Activated CD4-positive, alpha-beta T cell treated with anti-CD3 and anti-CD28 coated beads for 24 hours (primary cell): ENCODE measurements around the gene FAM117A.
"Not testable (repeated sequence)": the region's sequence is repeated elsewhere in the genome, so short reads cannot be mapped to it uniquely, and the experiment has no call there.

Experiments used
- DNase-seq, 2 donors: peaks; one replicate each; pipeline ENCODE4 v3.0.0-alpha.2; 2020; ENCODE audit warnings: low read depth in 2 of 2

Gene FAM117A

GRCh38 chr17:49762151-49762941 lies 1.6 kb downstream of the FAM117A start:
- no peak for DNase-seq

GRCh38 chr17:49760932-49761558 lies 2.9 kb downstream of the FAM117A start:
- DNase-seq: no peak

- no peak for DNase-seq
These were observed 3.6 kb downstream of the FAM117A start for GRCh38 chr17:49760296-49760695.

- DNase-seq: no peak
These were observed 4.7 kb downstream of the FAM117A start for GRCh38 chr17:49759203-49759602.

- DNase-seq: not testable (repeated sequence)
These were observed 5.4 kb downstream of the FAM117A start for GRCh38 chr17:49758464-49759010.

- DNase-seq: no peak
These were observed 6.7 kb downstream of the FAM117A start for GRCh38 chr17:49757151-49757777.

- no peak for DNase-seq
These were observed 7.4 kb downstream of the FAM117A start for GRCh38 chr17:49756323-49757150.

GRCh38 chr17:49755663-49756283 lies 8.2 kb downstream of the FAM117A start:
- DNase-seq: no peak

- no peak for DNase-seq
These were observed 10.0 kb downstream of the FAM117A start for GRCh38 chr17:49753959-49754391.

- DNase-seq: no peak
These were observed 11.4 kb downstream of the FAM117A start for GRCh38 chr17:49752508-49752907.

- DNase-seq: no peak
These were observed 14.2 kb downstream of the FAM117A start for GRCh38 chr17:49749730-49750129.

- peak; percentile 20 to 48 for DNase-seq
These were observed 15.1 kb downstream of the FAM117A start for GRCh38 chr17:49748791-49749190.

GRCh38 chr17:49748223-49748622 lies 15.7 kb downstream of the FAM117A start:
- no peak for DNase-seq

- no peak for DNase-seq
These were observed 16.3 kb downstream of the FAM117A start for GRCh38 chr17:49747632-49748031.

- no peak for DNase-seq
These were observed 17.0 kb downstream of the FAM117A start for GRCh38 chr17:49746791-49747490.

- DNase-seq: no peak
These were observed 18.5 kb downstream of the FAM117A start for GRCh38 chr17:49745175-49746139.

GRCh38 chr17:49742166-49742638 lies 21.7 kb downstream of the FAM117A start:
- no peak for DNase-seq

- DNase-seq: no peak
These were observed 22.2 kb downstream of the FAM117A start for GRCh38 chr17:49741692-49742076.

- no peak for DNase-seq
These were observed 22.8 kb downstream of the FAM117A start for GRCh38 chr17:49741009-49741691.
